ENCODE measurements around the gene NLRP10.

NLRP10 gene

DNA sequence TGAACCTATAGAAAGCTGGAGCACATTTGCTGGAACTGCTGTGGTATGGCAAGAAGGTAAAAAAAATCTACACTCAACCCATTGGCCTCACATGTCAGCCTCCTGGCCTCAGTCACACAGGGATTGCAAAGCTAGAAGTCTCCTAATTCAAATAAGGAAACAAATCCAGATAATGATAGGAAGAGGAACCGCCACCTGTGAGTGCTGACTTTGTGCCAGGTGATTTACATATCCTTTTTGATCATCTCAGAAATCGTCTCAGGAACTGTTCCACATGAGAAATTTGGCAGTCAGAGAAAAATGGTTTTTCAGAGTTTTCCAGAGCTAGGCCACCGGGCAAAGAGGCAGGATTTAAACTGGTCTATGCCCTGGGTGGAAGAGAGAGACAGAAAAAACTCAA lies 986 bp downstream of the NLRP10 start:
- TF ChIP-seq, protein P1, sequence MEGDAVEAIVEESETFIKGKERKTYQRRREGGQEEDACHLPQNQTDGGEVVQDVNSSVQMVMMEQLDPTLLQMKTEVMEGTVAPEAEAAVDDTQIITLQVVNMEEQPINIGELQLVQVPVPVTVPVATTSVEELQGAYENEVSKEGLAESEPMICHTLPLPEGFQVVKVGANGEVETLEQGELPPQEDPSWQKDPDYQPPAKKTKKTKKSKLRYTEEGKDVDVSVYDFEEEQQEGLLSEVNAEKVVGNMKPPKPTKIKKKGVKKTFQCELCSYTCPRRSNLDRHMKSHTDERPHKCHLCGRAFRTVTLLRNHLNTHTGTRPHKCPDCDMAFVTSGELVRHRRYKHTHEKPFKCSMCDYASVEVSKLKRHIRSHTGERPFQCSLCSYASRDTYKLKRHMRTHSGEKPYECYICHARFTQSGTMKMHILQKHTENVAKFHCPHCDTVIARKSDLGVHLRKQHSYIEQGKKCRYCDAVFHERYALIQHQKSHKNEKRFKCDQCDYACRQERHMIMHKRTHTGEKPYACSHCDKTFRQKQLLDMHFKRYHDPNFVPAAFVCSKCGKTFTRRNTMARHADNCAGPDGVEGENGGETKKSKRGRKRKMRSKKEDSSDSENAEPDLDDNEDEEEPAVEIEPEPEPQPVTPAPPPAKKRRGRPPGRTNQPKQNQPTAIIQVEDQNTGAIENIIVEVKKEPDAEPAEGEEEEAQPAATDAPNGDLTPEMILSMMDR (conservative IDR thresholded peaks at IDR 0.05; ENCODE audit: low read length), result no peak
- no peak for DNase-seq (ENCODE audit: low read depth)
- no peak overlapping the region for H3K4me3 ChIP-seq (ENCODE audit: low read length)

DNA sequence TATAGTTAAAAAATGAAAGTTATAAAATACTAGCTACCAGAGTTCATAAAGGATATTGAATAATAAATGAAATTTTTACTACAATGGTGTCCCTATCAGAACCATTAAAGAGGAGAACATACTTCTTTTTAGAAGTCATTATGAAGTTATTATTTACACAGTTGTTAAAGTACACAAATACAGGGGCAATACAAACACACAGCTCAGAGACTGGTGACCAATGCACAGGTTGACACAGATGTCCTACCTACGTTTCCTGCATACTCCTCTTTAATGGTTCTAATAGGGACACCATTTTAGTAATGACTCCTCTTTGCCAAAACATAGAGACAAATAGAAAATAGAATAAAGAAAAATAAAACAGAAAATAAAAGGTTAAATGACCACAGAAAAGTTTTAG lies 10.1 kb downstream of the NLRP10 start:
- no peak for DNase-seq (ENCODE audit: low read depth)

DNA sequence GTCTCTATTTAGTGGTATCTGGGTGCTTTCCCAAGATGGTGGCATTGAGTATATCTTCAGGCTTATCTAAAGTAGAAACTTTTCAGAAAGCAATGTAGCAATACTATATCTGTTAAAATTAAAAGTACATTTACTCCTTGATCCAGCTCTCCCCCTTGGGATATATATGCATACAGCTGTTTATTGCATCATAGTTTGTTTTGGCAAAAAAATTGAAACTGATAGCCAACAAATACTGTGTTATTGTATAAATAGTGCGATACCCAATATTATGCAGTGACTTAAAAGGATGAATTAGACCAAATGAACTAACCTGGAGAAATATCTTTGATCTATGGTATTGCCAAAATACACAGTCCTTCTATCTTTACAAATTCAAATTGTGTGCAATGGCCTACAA lies 15.3 kb downstream of the NLRP10 start:
- H3K4me3 ChIP-seq (ENCODE audit: low read length), result no peak overlapping the region
- TF ChIP-seq, protein P1 (conservative IDR thresholded peaks at IDR 0.05; ENCODE audit: low read length), result no peak
- no peak for DNase-seq (ENCODE audit: low read depth)

More for the DNA sequence above, 10.1 kb downstream of the NLRP10 start:
- H3K4me3 ChIP-seq (ENCODE audit: low read length), result no peak overlapping the region
- TF ChIP-seq, protein P1 (conservative IDR thresholded peaks at IDR 0.05; ENCODE audit: low read length), result no peak

DNA sequence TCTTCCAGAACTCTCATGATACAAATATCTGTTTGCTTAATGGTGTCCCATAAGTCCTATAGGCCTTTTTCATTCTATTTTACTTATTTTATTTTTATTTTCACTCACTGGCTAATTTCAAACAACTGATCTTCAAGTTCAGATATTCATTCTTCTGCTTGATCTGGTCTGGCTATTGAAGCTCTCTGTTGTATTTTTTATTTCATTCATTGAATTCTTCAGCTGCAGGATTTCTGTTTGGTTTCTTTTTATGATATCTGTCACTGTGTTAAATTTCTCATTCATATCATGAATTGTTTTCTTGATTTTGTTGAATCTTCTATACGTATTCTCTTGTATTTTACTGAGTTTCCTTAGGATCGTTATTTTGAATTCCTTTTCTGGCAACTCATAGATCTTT lies 21.1 kb downstream of the NLRP10 start:
- H3K4me3 ChIP-seq (ENCODE audit: low read length), result no peak overlapping the region
- TF ChIP-seq, protein P1 (conservative IDR thresholded peaks at IDR 0.05; ENCODE audit: low read length), result no peak
- no peak for DNase-seq (ENCODE audit: low read depth)

DNA sequence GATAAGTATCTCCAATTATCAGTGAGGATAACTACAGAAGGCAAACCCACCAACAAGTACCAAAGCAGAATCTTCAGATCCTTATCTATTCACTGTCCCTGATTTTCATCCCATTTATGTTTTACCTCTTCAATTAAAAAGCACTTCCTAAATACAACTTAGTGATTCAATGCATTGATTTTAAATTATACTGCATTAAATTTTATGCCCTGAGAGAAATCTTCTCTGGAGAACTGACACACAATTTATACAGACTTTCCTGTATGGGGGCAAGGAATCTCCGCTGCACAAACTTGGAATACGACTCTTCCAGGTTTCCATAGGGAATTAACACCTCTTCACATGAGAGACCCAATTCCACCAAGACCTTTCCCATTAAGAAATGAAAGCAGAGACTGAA lies 23.6 kb downstream of the NLRP10 start, which contains the start of gene OR10A3:
OR10A3 (minus strand) TSS at position 101 of the 400 bp plus-strand sequence. CDS start 2,188 bp downstream, outside the sequence.
- TF ChIP-seq, protein P1 (conservative IDR thresholded peaks at IDR 0.05; ENCODE audit: low read length), result no peak
- no peak for DNase-seq (ENCODE audit: low read depth)
- no peak within 1 kb of the TSS for H3K4me3 ChIP-seq (ENCODE audit: low read length)

DNA sequence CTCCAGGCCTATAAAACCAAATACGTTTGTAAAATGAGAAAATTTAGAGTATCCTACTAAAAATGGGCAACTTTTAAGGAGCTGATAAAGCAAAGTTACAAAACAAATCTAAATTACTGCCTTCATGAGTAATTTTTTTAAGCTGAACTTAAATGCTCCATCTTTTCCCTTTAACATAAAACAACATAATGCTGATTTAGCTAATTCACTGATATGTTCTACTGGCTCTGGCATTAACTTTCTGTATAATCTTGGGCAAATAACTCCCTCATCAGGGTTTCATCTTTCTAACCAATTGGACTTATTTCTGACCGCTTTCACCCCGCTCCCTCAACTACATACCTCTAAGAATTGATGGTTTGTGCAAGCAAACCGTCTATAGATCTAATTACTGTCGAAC lies 24.1 kb downstream of the NLRP10 start:
- TF ChIP-seq, protein P1 (conservative IDR thresholded peaks at IDR 0.05; ENCODE audit: low read length), result no peak
- DNase-seq (ENCODE audit: low read depth), result no peak
- no peak overlapping the region for H3K4me3 ChIP-seq (ENCODE audit: low read length)

DNA sequence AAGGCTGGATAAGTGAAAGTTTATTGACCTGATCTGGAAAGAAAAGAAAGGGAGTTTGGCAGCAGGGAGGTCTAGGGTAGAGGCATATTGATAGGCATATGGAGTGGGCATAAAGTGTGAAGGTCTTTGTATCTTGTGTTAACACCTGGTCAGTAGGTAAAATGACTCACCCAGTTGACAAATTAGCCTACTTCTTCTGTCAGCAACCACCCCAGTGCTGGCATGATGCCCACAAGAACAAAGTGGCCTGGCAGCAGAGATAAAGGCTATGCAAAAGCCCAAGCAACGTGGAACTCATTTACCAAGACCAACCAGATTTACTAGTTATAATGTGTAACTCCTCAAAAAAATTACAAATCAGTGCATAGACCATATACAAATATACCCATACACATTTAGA lies 28.6 kb downstream of the NLRP10 start:
- DNase-seq (ENCODE audit: low read depth), result no peak
- TF ChIP-seq, protein P1 (conservative IDR thresholded peaks at IDR 0.05; ENCODE audit: low read length), result no peak
- H3K4me3 ChIP-seq (ENCODE audit: low read length), result no peak overlapping the region
